Measurements from ENCODE around the gene PAX6. TPM values are rescaled to one million over a fixed set of nuclear protein-coding genes. Genes with fewer than 3 reads are reported as not detected.

The PAX6 gene
- total RNA-seq, 1 donor from 2014 or later = not detected

GRCh38 chr11:31798554-31799434 lies 12.3 kb downstream of the PAX6 start:
- no peak for DNase-seq (ENCODE audit: low spot score in 2 of 2)
- intact Hi-C loops (cut with DNase I) = no loop called here
- peak overlapping the region; percentile 8 to 36 for H3K4me3 ChIP-seq

GRCh38 chr11:31798057-31798553 lies 13.0 kb downstream of the PAX6 start:
- no peak for TF ChIP-seq CTCF (IDR thresholded peaks at IDR 0.05)
- Histone ChIP-seq H3K9me3 (no peaks in the 10 kb centered on the region), H3K27me3 (peaks cover 34% of the 10 kb centered on the region), H3K4me1 (peaks cover 2 to 6% of the 10 kb centered on the region in 2 donors), H3K36me3 (no peaks in the 10 kb centered on the region), H3K27ac (no peak overlapping the region), H3K4me3 (peak overlapping the region in 1 of 2 donors; percentile 36)
- DNase-seq (ENCODE audit: low spot score in 2 of 2) = no peak
- intact Hi-C loops (cut with DNase I) = no loop called here

More at GRCh38 chr11:31798554-31799434, 12.3 kb downstream of the PAX6 start:
- H3K4me1 ChIP-seq = peaks cover 2 to 6% of the 10 kb centered on the region in 2 donors
- H3K27ac ChIP-seq = no peak overlapping the region
- peaks cover 40% of the 10 kb centered on the region for H3K27me3 ChIP-seq
- no peaks in the 10 kb centered on the region for H3K9me3 ChIP-seq
- peak in 1 of 3 experiments; percentile 8 for TF ChIP-seq CTCF (IDR thresholded peaks at IDR 0.05)
- no peaks in the 10 kb centered on the region for H3K36me3 ChIP-seq

- no peak for TF ChIP-seq CTCF (IDR thresholded peaks at IDR 0.05)
- no peak overlapping the region for H3K4me3 ChIP-seq
- DNase-seq (ENCODE audit: low spot score in 2 of 2) = no peak
- peaks cover 32% of the 10 kb centered on the region for H3K27me3 ChIP-seq
- no peak overlapping the region for H3K27ac ChIP-seq
- peaks cover 2 to 6% of the 10 kb centered on the region in 2 donors for H3K4me1 ChIP-seq
- intact Hi-C loops (cut with DNase I) = no loop called here
- H3K9me3 ChIP-seq = no peaks in the 10 kb centered on the region
- H3K36me3 ChIP-seq = no peaks in the 10 kb centered on the region
Observed at GRCh38 chr11:31797190-31798056, 13.7 kb downstream of the PAX6 start.

- no peak for TF ChIP-seq CTCF (IDR thresholded peaks at IDR 0.05)
- peaks cover 32% of the 10 kb centered on the region for H3K27me3 ChIP-seq
Observed at GRCh38 chr11:31796499-31797189, 14.5 kb downstream of the PAX6 start.

More at GRCh38 chr11:31796499-31797189, 14.5 kb downstream of the PAX6 start:
- Histone ChIP-seq H3K9me3 (no peaks in the 10 kb centered on the region), H3K36me3 (no peaks in the 10 kb centered on the region), H3K4me3 (no peak overlapping the region), H3K27ac (no peak overlapping the region), H3K4me1 (peaks cover 2 to 6% of the 10 kb centered on the region in 2 donors)
- intact Hi-C loops (cut with DNase I) = no loop called here
- no peak for DNase-seq (ENCODE audit: low spot score in 2 of 2)

Data from ascending aorta (tissue), 2 donors.